Measurements from ENCODE around the gene CFAP61. TPM values are rescaled to one million over a fixed set of nuclear protein-coding genes. Genes with fewer than 3 reads are reported as not detected.

CFAP61 gene
- total RNA-seq, 1 donor from 2014 or later, result not detected

- H3K4me2 ChIP-seq (ENCODE audit: low read length), result no peak overlapping the region
These were observed 225.6 kb downstream of the CFAP61 start for GRCh38 chr20:20277894-20278335.

GRCh38 chr20:20286061-20286460 is 233.7 kb downstream of the CFAP61 start:
- Histone ChIP-seq H3K4me2 (ENCODE audit: low read length) (no peak overlapping the region), H3K4me3 (ENCODE audit: insufficient read depth, low read depth, low read length) (no peak overlapping the region), H2AFZ (ENCODE audit: low read depth, low read length) (no peak overlapping the region), H3K79me2 (ENCODE audit: insufficient read depth, low read length) (no peaks in the 10 kb centered on the region), H3K9ac (ENCODE audit: low read length) (no peak overlapping the region), H3K27me3 (ENCODE audit: insufficient read depth, low read length) (no peaks in the 10 kb centered on the region), H3K36me3 (ENCODE audit: insufficient read depth, low read length) (no peaks in the 10 kb centered on the region), H3K9me3 (ENCODE audit: insufficient read depth, low read depth, low read length) (peaks cover 8% of the 10 kb centered on the region), H4K20me1 (ENCODE audit: insufficient read depth, low read length) (no peaks in the 10 kb centered on the region), H3K4me1 (ENCODE audit: insufficient read depth, low read length) (no peaks in the 10 kb centered on the region), H3K27ac (ENCODE audit: low read depth, low read length) (no peak overlapping the region)
- Mint-ChIP-seq H3K9me3 (ENCODE audit: unreplicated experiment) (no peaks in the 10 kb centered on the region), H3K27ac (ENCODE audit: unreplicated experiment) (no peak overlapping the region), H3K4me3 (ENCODE audit: unreplicated experiment) (no peak overlapping the region), H3K27me3 (ENCODE audit: low read depth, unreplicated experiment) (peaks cover 3% of the 10 kb centered on the region), H3K4me1 (ENCODE audit: low read depth, unreplicated experiment) (no peaks in the 10 kb centered on the region), H3K36me3 (ENCODE audit: low read depth, unreplicated experiment) (no peaks in the 10 kb centered on the region)
- FAIRE-seq (no peak), DNase-seq (ENCODE audit: low read depth) (no peak)
- TF ChIP-seq EZH2 (IDR thresholded peaks at IDR 0.05; ENCODE audit: insufficient read depth, low read length) (no peak), CTCF (IDR thresholded peaks at IDR 0.05; ENCODE audit: insufficient read depth, low read depth, low read length) (no peak)

More at GRCh38 chr20:20277894-20278335, 225.6 kb downstream of the CFAP61 start:
- FAIRE-seq (no peak), DNase-seq (ENCODE audit: low read depth) (no peak)
- Mint-ChIP-seq H3K4me3 (ENCODE audit: unreplicated experiment) (no peak overlapping the region), H3K27ac (ENCODE audit: unreplicated experiment) (no peak overlapping the region), H3K27me3 (ENCODE audit: low read depth, unreplicated experiment) (no peaks in the 10 kb centered on the region), H3K9me3 (ENCODE audit: unreplicated experiment) (no peaks in the 10 kb centered on the region), H3K36me3 (ENCODE audit: low read depth, unreplicated experiment) (peaks cover 3% of the 10 kb centered on the region), H3K4me1 (ENCODE audit: low read depth, unreplicated experiment) (no peaks in the 10 kb centered on the region)
- H3K79me2 ChIP-seq (ENCODE audit: insufficient read depth, low read length), result no peaks in the 10 kb centered on the region
- no peaks in the 10 kb centered on the region for H4K20me1 ChIP-seq (ENCODE audit: insufficient read depth, low read length)
- no peaks in the 10 kb centered on the region for H3K36me3 ChIP-seq (ENCODE audit: insufficient read depth, low read length)
- no peak overlapping the region for H3K4me3 ChIP-seq (ENCODE audit: insufficient read depth, low read depth, low read length)
- H2AFZ ChIP-seq (ENCODE audit: low read depth, low read length), result no peak overlapping the region
- H3K27me3 ChIP-seq (ENCODE audit: insufficient read depth, low read length), result peaks cover 3% of the 10 kb centered on the region
- H3K9me3 ChIP-seq (ENCODE audit: insufficient read depth, low read depth, low read length), result no peaks in the 10 kb centered on the region
- no peak overlapping the region for H3K27ac ChIP-seq (ENCODE audit: low read depth, low read length)
- H3K4me1 ChIP-seq (ENCODE audit: insufficient read depth, low read length), result no peaks in the 10 kb centered on the region
- H3K9ac ChIP-seq (ENCODE audit: low read length), result no peak overlapping the region
- TF ChIP-seq CTCF (IDR thresholded peaks at IDR 0.05; ENCODE audit: insufficient read depth, low read depth, low read length) (no peak), EZH2 (IDR thresholded peaks at IDR 0.05; ENCODE audit: insufficient read depth, low read length) (no peak)

- Histone ChIP-seq H3K4me1 (ENCODE audit: insufficient read depth, low read length) (no peaks in the 10 kb centered on the region), H3K27ac (ENCODE audit: low read depth, low read length) (no peak overlapping the region), H3K9ac (ENCODE audit: low read length) (no peak overlapping the region), H3K4me2 (ENCODE audit: low read length) (no peak overlapping the region), H2AFZ (ENCODE audit: low read depth, low read length) (no peak overlapping the region), H3K79me2 (ENCODE audit: insufficient read depth, low read length) (no peaks in the 10 kb centered on the region), H3K27me3 (ENCODE audit: insufficient read depth, low read length) (no peaks in the 10 kb centered on the region), H3K9me3 (ENCODE audit: insufficient read depth, low read depth, low read length) (peaks cover 12% of the 10 kb centered on the region), H3K36me3 (ENCODE audit: insufficient read depth, low read length) (no peaks in the 10 kb centered on the region), H3K4me3 (ENCODE audit: insufficient read depth, low read depth, low read length) (no peak overlapping the region), H4K20me1 (ENCODE audit: insufficient read depth, low read length) (no peaks in the 10 kb centered on the region)
- H3K9me3 Mint-ChIP-seq (ENCODE audit: unreplicated experiment), result no peaks in the 10 kb centered on the region
- H3K36me3 Mint-ChIP-seq (ENCODE audit: low read depth, unreplicated experiment), result no peaks in the 10 kb centered on the region
- no peak for FAIRE-seq
- DNase-seq (ENCODE audit: low read depth), result no peak
- H3K27ac Mint-ChIP-seq (ENCODE audit: unreplicated experiment), result no peak overlapping the region
- H3K4me1 Mint-ChIP-seq (ENCODE audit: low read depth, unreplicated experiment), result no peaks in the 10 kb centered on the region
- peaks cover 3% of the 10 kb centered on the region for H3K27me3 Mint-ChIP-seq (ENCODE audit: low read depth, unreplicated experiment)
- no peak overlapping the region for H3K4me3 Mint-ChIP-seq (ENCODE audit: unreplicated experiment)
- TF ChIP-seq EZH2 (IDR thresholded peaks at IDR 0.05; ENCODE audit: insufficient read depth, low read length), result no peak
- TF ChIP-seq CTCF (IDR thresholded peaks at IDR 0.05; ENCODE audit: insufficient read depth, low read depth, low read length), result no peak
These were observed 237.0 kb downstream of the CFAP61 start for GRCh38 chr20:20289331-20289730.

Measured in astrocyte (in vitro differentiated cells and primary cell).